K562 (cell line): ENCODE results near the gene FOXN1. TPM values are rescaled to one million over a fixed set of nuclear protein-coding genes. Genes with fewer than 3 reads are reported as not detected.
A peak's percentile ranks its signal among the peaks of the same experiment; 100 is the strongest.

Source experiments
- ARID4B ChIP-seq: sonication (generic); formaldehyde crosslinking; IDR thresholded peaks from 2 replicates; pipeline ENCODE4 v1.8.0; 2022; ENCODE audit warnings: mild to moderate bottlenecking, missing genetic modification reagents
- CBX1 ChIP-seq: sonication (generic); IDR thresholded peaks from 2 replicates; pipeline ENCODE4 v1.6.1; 2016; ENCODE audit warnings: antibody characterized with exemption, low read depth, mild to moderate bottlenecking
- CCNT2 ChIP-seq: IDR thresholded peaks from 2 replicates; pipeline ENCODE4 v1.6.1; 2011; ENCODE audit warnings: borderline replicate concordance, low read depth, mild to moderate bottlenecking, moderate library complexity, mixed read lengths, low read length; ENCODE audit not compliant: insufficient read length; ENCODE audit errors: extremely low read depth
- CHD2 ChIP-seq: IDR thresholded peaks from 2 replicates; pipeline ENCODE4 v1.6.1; 2011; ENCODE audit warnings: low read depth, low read length
- DPF2 ChIP-seq: fragments of 450-650 bp; IDR thresholded peaks from 2 replicates; pipeline ENCODE4 v1.6.1; 2016
- ELF4 ChIP-seq: fragments of 450-650 bp; formaldehyde crosslinking; IDR thresholded peaks from 2 replicates; pipeline ENCODE4 v1.4.0; 2022; ENCODE audit warnings: missing genetic modification characterization
- ESRRA ChIP-seq: fragments of 450-650 bp; IDR thresholded peaks from 2 replicates; pipeline ENCODE4 v1.6.1; 2014; ENCODE audit warnings: low read depth, mild to moderate bottlenecking, moderate library complexity, borderline replicate concordance
- GABPB2 ChIP-seq: fragments of 250-450 bp; sonication (Bioruptor Pico); conservative IDR thresholded peaks from 2 replicates; pipeline ENCODE4 v1.5.1; 2021; ENCODE audit warnings: mild to moderate bottlenecking
- GATAD2A ChIP-seq: fragments of 450-650 bp; IDR thresholded peaks from 2 replicates; pipeline ENCODE4 v1.6.1; 2017
- HDAC2 ChIP-seq: fragments of 450-650 bp; IDR thresholded peaks from 2 replicates; pipeline ENCODE4 v1.6.1; 2016; ENCODE audit warnings: mild to moderate bottlenecking
- KAT7 ChIP-seq: sonication (generic); formaldehyde crosslinking; IDR thresholded peaks from 2 replicates; pipeline ENCODE4 v1.8.0; 2022; ENCODE audit warnings: missing genetic modification reagents, mild to moderate bottlenecking, borderline replicate concordance
- MLLT1 ChIP-seq, 2 experiments: fragments of 450-650 bp; IDR thresholded peaks; 2 replicates each; pipeline ENCODE4 v1.6.1; 2016
- NCOA6 ChIP-seq: fragments of 450-650 bp; IDR thresholded peaks from 2 replicates; pipeline ENCODE4 v1.6.1; 2017; ENCODE audit warnings: mild to moderate bottlenecking
- PTBP1 ChIP-seq: fragments of 200-400 bp; formaldehyde crosslinking; IDR thresholded peaks from 2 replicates; pipeline ENCODE4 v1.6.1; 2017; ENCODE audit warnings: low read depth, low read length
- SMAD4 ChIP-seq: fragments of 250-450 bp; sonication (Bioruptor Pico); conservative IDR thresholded peaks from 2 replicates; pipeline ENCODE4 v1.8.0; 2021; ENCODE audit warnings: inconsistent platforms, mild to moderate bottlenecking, moderate library complexity
- ZBTB9 ChIP-seq: fragments of 450-650 bp; formaldehyde crosslinking; IDR thresholded peaks from 2 replicates; pipeline ENCODE4 v1.4.0; 2020; ENCODE audit warnings: mild to moderate bottlenecking, moderate library complexity
- ZNF197 ChIP-seq: fragments of 200-800 bp; sonication (Bioruptor generic); IDR thresholded peaks from 2 replicates; pipeline ENCODE4 v1.6.1; 2016; ENCODE audit warnings: low read depth, missing genetic modification characterization, missing compliant biosample characterization
- ZNF3 ChIP-seq: fragments of 250-450 bp; sonication (Bioruptor Pico); IDR thresholded peaks from 2 replicates; pipeline ENCODE4 v1.5.0; 2021; ENCODE audit warnings: mild to moderate bottlenecking, moderate library complexity
- polyA plus RNA-seq, 8 experiments: library from polyadenylated mRNA; depleted of rRNA in 4 of 8; stranded (reverse) in 5 of 8; unstranded in 3 of 8; fragments of >200 nt; fragmentation: Nextera tagmentation in 2 of 8; fragmentation: Illumina TruSeq in 1 of 8; extraction: Ambion mirVana in 2 of 8; extraction: Trizol in 1 of 8; gene quantifications; 2 replicates each; pipeline versions ENCODE4 v1.2.1 to v1.2.3, GENCODE V29; 2011 to 2014; ENCODE audit warnings: inconsistent platforms in 1 of 8, missing spikeins in 1 of 8
- total RNA-seq, 7 experiments: library from RNA; depleted of rRNA in 6 of 7; stranded (reverse); fragments of >200 nt in 6 of 7; fragmentation: Illumina TruSeq in 2 of 7; extraction: Trizol in 2 of 7; gene quantifications; 2 replicates each; pipeline versions ENCODE4 v1.2.1 to v1.2.3, GENCODE V29; 2011 to 2021; ENCODE audit warnings: low replicate concordance in 1 of 7
- TF ChIP-seq, protein P1 (sequence below): fragments of 450-650 bp; conservative IDR thresholded peaks from 2 replicates; pipeline ENCODE4 v1.6.1; 2016; ENCODE audit warnings: missing genetic modification characterization, low read depth, mild to moderate bottlenecking, control low read depth, missing compliant biosample characterization

The FOXN1 gene
- total and polyA plus RNA-seq, 9 of the 15 experiments (the other 6 are each of a cell fraction or from before 2014, with no cell fraction given), result not detected

- TF ChIP-seq ZNF197 (CRISPR knock-in tag) (no peak), NCOA6 (no peak), SMAD4 (0 out of 2 replicates have a peak, but pooled peaks have one; percentile 48), CBX1 (no peak), HDAC2 (peak; percentile 72; the same call in 1 of the 2 replicates), MLLT1 (IDR thresholded peaks at IDR 0.05) (peak in 1 of 2 experiments; percentile 32; a peak in 1 of 4 replicates), PTBP1 (no peak), CHD2 (no peak), ZNF3 (CRISPR knock-in tag) (no peak), ELF4 (CRISPR knock-in tag) (peak; percentile 35; the same call in 1 of the 2 replicates), GABPB2 (no peak), ARID4B (CRISPR knock-in tag) (peak; percentile 57; the same call in 1 of the 2 replicates), KAT7 (no peak), DPF2 (peak; percentile 73; the same call in 1 of the 2 replicates), ESRRA (peak; percentile 91), ZBTB9 (CRISPR knock-in tag) (peak; percentile 23; the same call in 1 of the 2 replicates), GATAD2A (0 out of 2 replicates have a peak, but pooled peaks have one; percentile 12), CCNT2 (peak; percentile 82)
- TF ChIP-seq, protein P1, sequence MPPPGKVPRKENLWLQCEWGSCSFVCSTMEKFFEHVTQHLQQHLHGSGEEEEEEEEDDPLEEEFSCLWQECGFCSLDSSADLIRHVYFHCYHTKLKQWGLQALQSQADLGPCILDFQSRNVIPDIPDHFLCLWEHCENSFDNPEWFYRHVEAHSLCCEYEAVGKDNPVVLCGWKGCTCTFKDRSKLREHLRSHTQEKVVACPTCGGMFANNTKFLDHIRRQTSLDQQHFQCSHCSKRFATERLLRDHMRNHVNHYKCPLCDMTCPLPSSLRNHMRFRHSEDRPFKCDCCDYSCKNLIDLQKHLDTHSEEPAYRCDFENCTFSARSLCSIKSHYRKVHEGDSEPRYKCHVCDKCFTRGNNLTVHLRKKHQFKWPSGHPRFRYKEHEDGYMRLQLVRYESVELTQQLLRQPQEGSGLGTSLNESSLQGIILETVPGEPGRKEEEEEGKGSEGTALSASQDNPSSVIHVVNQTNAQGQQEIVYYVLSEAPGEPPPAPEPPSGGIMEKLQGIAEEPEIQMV (tag), result no peak
Observed at GRCh38 chr17:28576758-28577465, 70.8 kb downstream of the FOXN1 start, which contains the start of gene ALDOC (continued).
